ENCODE data around the gene AIM2.

Gene AIM2

DNA sequence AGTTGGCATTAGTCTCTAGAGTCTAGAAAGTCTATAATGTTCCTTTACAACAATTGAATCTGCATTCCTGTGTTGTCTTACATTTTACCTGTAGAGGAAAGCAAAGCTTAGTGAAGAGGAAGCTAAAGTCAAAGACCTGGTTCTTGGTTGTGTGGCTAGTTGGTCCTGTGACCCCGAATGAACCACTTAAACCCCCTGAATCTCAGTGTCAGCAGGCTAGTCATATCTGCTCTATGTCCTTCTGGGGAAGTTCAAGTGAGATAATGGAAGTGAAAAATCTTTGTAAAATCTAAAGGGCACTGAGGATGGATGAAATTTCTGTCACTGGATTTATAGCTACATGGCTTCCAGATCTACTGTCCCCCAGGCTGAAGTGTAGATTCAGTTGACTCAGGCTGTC, 24.0 kb upstream of the AIM2 start:
- no peak for DNase-seq (ENCODE audit: low read depth)
- TF ChIP-seq, protein P1, sequence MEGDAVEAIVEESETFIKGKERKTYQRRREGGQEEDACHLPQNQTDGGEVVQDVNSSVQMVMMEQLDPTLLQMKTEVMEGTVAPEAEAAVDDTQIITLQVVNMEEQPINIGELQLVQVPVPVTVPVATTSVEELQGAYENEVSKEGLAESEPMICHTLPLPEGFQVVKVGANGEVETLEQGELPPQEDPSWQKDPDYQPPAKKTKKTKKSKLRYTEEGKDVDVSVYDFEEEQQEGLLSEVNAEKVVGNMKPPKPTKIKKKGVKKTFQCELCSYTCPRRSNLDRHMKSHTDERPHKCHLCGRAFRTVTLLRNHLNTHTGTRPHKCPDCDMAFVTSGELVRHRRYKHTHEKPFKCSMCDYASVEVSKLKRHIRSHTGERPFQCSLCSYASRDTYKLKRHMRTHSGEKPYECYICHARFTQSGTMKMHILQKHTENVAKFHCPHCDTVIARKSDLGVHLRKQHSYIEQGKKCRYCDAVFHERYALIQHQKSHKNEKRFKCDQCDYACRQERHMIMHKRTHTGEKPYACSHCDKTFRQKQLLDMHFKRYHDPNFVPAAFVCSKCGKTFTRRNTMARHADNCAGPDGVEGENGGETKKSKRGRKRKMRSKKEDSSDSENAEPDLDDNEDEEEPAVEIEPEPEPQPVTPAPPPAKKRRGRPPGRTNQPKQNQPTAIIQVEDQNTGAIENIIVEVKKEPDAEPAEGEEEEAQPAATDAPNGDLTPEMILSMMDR (IDR thresholded peaks at IDR 0.05; ENCODE audit: insufficient read depth, low read depth, low read length, missing control alignments): no peak
- H3K4me3 ChIP-seq (ENCODE audit: low read length): no peak overlapping the region

DNA sequence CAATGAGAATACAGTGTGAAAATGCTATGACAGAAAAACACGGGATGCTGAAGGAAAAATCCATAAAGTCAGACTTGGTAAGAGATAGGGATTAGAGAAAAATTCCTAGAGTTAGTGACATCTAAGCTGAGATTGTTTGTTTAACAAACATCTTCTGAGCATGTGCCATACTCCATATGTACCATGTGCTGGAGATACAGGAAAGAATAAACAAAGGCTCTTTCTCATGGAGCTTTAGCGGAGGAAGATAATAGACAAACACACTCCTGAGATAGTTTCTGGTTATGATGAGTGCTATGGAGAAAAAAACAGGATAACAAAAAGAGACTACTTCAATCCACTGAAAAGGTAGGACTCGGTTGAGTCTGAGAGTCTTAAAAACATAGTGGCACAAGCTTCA, 22.0 kb upstream of the AIM2 start:
- no peak overlapping the region for H3K4me3 ChIP-seq (ENCODE audit: low read length)
- TF ChIP-seq, protein P1 (IDR thresholded peaks at IDR 0.05; ENCODE audit: insufficient read depth, low read depth, low read length, missing control alignments): no peak
- no peak for DNase-seq (ENCODE audit: low read depth)

DNA sequence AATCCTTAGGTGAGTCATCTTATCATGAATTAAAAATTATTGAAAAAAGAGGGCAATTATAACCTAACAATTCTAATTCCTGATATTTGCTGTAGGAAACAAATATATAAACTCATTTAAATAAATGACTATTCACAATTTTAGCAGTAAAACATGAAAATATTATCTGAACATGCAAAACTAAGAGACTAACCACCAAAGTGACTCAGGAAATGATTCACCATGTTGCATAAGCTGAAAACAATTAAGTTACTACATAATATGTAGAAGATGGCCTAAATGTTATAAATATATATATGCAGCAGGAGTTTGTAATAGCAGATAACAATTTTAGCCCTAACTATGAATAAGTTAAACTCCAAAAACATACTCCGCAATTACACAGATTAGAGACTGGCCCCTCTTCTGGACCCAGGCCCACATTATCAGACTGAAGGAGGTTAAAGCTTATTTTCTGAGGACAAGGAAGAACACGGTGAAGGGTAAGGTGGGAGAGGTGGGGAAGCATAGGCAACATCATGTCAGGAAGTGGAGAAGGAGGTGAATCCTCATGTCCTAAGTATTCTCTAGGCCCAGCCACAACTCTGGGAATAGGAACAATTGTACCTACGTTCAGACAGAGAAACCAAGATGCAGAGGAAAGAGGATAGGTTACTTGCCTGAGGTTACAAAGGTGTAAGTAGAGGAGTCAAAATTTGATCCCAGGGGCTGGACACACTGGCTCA, 15.6 kb upstream of the AIM2 start:
- peak; percentile 87 for DNase-seq (ENCODE audit: low read depth)
- TF ChIP-seq, protein P1 (IDR thresholded peaks at IDR 0.05; ENCODE audit: insufficient read depth, low read depth, low read length, missing control alignments): no peak
- H3K4me3 ChIP-seq (ENCODE audit: low read length): no peak overlapping the region

DNA sequence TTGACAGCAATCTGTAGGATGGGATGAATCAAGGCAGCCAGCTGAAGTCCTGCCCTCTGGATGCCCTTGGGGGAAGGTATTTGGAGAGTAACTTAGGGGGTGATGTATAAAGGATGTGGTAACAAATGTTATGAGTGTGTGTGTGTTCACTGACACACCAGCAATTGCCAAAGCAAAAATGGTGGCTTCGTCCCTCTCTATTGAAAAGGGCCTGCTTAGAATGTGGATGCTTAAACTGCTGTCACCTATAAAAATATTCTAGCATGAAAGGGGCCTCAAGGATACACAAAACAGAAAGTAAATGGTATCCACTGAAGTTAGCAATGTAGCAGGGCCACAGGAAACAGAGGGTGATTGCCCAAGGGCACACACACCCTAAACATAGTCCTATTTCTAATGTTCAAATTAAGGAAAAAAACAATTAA, 15.1 kb upstream of the AIM2 start:
- no peak overlapping the region for H3K4me3 ChIP-seq (ENCODE audit: low read length)
- TF ChIP-seq, protein P1 (IDR thresholded peaks at IDR 0.05; ENCODE audit: insufficient read depth, low read depth, low read length, missing control alignments): no peak
- DNase-seq (ENCODE audit: low read depth): peak; percentile 78

DNA sequence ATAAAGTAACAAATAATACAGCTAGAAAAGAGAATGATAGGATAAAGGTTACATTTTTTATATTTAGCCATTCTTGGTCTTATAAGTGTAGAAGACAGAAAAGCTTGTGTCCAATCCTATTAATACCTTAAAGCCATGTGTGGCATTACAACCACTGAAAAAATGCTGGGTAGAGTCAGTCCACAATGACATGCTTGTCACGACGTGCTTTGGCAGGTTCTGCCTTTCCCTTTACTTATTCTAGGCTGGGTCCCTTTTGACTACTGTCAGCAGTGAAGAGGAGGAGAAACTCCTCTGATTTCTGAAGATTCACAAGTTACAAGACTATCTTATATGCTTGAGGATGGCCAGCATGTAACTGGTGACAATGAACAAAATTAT, 14.6 kb upstream of the AIM2 start:
- TF ChIP-seq, protein P1 (IDR thresholded peaks at IDR 0.05; ENCODE audit: insufficient read depth, low read depth, low read length, missing control alignments): no peak
- peak; percentile 80 for DNase-seq (ENCODE audit: low read depth)
- H3K4me3 ChIP-seq (ENCODE audit: low read length): no peak overlapping the region

DNA sequence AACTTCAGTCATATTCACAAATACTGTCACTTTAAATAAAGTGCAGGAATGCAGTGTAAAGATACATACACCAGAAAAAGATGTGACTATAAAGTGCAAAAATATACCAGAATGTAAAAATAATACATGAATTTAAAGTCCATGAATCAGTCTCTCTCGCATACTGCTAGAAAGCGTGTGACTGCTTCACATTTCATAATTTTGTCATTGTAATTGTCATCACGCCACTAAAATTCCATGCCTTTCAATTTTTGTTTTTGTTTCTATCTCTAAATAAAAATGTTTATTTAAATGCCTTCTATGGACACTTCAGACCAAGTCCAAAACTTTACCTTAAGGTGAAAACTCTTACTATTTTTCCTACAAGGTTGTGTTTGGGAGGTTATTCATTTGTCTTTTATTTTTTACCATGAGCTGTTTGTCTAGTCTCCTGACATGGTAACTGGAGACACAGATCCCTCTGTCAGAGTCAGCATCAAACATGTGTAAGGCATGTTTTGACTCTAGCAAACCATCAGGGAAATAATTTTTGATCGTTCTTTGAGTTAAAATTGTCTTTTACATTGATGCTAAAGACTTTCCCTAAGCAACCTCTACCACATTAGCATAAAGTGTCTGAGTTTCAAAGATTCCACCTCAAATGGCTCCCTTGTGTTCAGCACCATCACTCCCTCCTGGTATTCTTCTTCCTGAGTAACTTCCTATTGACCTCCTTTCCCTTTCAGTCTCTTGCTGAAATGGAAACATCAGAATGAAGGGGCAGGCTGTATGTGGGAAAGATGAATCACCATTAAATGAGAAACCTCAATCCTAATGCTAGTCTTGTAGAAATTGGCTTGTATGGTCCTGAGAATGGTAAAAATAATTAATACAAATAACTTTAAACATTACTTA, 14.0 kb upstream of the AIM2 start:
- peak; percentile 60 for DNase-seq (ENCODE audit: low read depth)
- H3K4me3 ChIP-seq (ENCODE audit: low read length): no peak overlapping the region
- TF ChIP-seq, protein P1 (IDR thresholded peaks at IDR 0.05; ENCODE audit: insufficient read depth, low read depth, low read length, missing control alignments): no peak

Measured in epithelial cell of esophagus (primary cell).